Measurements from ENCODE around the gene TKFC.

The TKFC gene

GRCh38 chr11:61343792-61344745, 11.0 kb downstream of the TKFC start:
- no peak overlapping the region for H3K27ac ChIP-seq
- no peak for DNase-seq (ENCODE audit: low read depth, low spot score)

DNA sequence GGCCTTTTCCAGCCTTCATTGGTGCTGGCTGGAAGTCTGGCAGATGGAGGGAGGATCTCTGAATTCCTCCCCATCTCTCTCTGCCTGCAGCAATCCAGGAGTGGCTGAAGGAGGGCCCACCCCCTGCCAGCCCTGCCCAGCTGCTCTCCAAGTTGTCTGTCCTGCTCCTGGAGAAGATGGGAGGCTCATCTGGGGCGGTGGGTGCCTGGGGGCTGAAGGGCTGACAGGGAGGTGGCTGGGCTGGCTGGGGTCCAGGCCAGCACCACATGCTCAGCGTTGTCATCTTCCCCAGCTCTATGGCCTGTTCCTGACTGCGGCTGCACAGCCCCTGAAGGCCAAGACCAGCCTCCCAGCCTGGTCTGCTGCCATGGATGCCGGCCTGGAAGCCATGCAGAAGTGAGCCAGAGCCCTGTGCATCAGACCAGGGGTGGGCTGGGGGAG, 12.2 kb downstream of the TKFC start:
- H3K27ac ChIP-seq, result no peak overlapping the region
- DNase-seq (ENCODE audit: low read depth, low spot score), result no peak

DNA sequence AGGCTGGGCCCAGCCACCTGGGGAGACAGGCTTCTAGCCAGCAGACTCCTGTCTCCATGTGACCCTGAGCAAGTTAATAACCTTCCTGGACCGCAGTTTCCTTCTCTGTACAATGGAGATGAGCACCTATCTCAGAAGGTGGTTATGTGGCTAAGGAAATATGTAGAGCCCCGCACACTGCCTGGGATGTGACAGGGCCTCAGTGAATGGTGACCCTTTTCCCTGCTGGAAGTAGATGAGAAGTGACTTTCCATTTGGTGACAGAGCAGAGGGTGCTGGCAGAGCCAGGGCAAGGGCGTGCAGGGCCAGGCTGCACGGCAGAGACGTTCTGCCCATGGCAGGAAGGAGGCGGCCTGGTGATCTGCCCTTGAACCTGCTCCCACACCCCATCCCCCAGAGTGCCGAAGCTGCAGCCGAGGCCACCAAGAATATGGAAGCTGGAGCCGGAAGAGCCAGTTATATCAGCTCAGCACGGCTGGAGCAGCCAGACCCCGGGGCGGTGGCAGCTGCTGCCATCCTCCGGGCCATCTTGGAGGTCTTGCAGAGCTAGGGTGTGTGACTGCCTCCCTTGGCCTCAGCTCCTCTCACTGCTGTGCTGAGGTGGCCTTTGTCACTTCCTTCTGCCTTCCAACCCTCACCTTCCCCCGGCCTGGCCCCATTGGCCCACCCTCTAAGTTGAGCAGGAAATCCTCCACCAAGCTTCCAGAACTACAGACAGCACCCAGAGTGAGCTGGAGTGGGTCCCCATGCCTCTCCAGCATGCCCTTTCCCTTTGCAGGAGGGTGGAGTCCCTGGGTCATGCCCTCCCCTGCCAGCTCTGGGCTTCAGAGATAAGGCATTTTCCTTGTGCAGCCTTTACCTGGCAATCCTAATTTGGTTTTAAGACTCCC, 13.2 kb downstream of the TKFC start:
- DNase-seq (ENCODE audit: low read depth, low spot score), result no peak
- no peak overlapping the region for H3K27ac ChIP-seq

GRCh38 chr11:61347916-61348461, 15.0 kb downstream of the TKFC start:
- no peak for DNase-seq (ENCODE audit: low read depth, low spot score)
- H3K27ac ChIP-seq, result no peak overlapping the region

- no peak overlapping the region for H3K27ac ChIP-seq
- no peak for DNase-seq (ENCODE audit: low read depth, low spot score)
Measured at GRCh38 chr11:61349189-61349751, 16.2 kb downstream of the TKFC start.

DNA sequence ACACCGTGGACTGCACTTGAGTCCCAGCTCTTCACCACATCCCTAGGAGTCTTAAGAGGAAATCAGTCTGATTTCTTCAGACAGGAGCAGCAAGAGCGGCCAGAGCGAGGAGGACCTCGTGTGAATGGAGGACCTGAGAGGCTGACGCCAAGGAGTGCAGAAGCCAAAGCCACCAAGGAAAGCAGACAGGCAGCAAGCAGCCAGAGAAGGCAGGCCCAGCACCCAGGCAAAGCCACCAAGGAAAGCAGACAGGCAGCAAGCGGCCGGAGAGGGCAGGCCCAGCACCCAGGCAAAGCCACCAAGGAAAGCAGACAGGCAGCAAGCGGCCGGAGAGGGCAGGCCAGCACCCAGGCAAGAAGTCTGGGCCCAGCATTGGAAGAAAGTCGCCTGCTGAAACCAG, 16.9 kb downstream of the TKFC start:
- DNase-seq (ENCODE audit: low read depth, low spot score), result no peak
- H3K27ac ChIP-seq, result no peak overlapping the region

GRCh38 chr11:61350336-61350735, 17.3 kb downstream of the TKFC start:
- no peak overlapping the region for H3K27ac ChIP-seq
- no peak for DNase-seq (ENCODE audit: low read depth, low spot score)

DNA sequence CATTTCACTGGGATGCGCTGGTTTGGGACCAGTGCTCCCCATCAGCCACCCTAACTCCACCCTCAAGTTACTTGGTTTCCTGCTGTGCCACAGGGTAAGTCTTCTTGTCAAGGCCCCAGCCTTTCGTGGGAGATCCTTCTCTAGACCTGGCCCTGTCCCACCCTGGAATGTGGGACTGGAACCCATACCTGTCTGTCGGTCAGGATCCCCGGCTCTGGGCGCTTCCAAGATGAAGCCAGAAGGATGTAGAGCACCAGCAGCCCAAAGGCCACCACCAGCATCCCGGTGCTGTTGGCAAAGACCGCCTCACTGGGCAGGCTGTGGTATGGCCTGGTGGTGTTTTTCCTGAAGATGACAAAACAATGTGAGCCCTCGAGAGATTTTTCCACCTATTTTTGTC, 17.8 kb downstream of the TKFC start:
- no peak for DNase-seq (ENCODE audit: low read depth, low spot score)
- H3K27ac ChIP-seq, result no peak overlapping the region

DNA sequence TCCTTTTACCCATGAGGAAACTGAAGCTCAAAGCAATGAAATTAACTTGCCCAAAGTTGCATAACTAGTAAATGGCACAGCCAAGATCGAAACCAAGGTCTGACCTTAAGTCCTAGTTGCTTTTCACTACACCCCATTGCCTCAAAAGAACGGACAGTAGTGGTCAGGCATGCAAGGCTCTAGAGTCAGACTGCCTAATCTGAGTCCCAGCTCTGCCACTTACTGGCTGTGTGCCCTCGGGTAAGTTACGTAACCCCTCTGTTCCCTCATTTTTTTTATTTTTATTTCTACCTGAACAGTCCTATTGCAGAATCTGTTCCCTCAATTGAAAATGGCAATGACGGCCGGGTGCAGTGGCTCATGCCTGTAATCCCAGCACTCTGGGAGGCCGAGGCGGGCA, 19.0 kb downstream of the TKFC start:
- DNase-seq (ENCODE audit: low read depth, low spot score), result no peak
- H3K27ac ChIP-seq, result no peak overlapping the region

- H3K27ac ChIP-seq, result no peak overlapping the region
- DNase-seq (ENCODE audit: low read depth, low spot score), result no peak
Measured at GRCh38 chr11:61353131-61354067, 20.4 kb downstream of the TKFC start.

- no peak for DNase-seq (ENCODE audit: low read depth, low spot score)
- no peak overlapping the region for H3K27ac ChIP-seq
Measured at GRCh38 chr11:61354208-61354607, 21.2 kb downstream of the TKFC start.

DNA sequence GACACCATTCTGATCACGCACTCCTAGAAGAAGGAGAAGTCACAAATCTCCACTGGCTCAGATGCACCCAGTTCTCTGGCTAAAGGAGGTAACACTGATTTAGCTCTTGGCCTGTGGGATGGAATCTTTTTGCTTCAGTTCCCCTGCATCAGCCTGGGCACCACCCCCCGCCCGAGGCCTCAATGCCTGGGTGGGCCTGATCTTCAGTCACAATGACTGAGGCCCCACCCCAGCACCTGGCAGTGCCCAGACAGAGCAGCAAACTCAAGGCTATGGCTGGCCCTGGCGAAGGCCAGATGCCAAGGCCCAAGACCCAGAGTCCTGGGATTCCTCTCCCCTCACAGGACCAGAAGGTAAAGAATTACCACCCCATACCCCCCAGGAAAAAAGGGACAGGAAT, 23.7 kb downstream of the TKFC start:
- H3K27ac ChIP-seq, result no peak overlapping the region
- DNase-seq (ENCODE audit: low read depth, low spot score), result no peak

DNA sequence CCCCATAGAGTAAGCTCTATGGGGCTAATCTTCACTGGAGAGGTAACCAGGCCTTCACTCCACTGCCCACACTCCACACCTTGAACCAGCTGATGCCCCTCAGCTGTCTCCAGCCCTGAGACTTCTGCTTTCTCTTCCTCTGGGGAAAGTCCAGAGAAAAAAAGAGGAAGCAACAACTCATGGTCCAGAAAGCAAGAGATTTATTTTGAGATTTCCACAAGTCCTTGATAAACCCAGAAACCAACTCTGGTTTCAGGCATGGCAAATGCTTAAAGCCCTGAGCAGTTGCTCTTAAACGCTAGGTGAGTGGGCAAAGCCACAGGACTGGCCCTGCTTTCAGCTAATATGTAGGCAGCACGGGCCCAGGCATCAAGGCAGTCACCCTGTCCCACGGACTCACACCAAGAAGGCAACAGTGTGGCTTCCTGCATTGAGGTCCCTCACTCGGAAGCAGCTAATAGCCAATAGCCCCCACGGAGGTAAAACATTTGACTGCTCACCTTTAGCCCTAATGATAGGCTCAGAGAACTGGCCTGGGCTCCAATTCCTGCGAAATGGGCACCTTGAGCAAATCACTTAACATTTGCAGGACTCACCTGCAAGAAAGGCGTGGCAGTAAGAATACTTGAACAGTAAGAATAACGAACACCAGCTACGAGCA, 24.3 kb downstream of the TKFC start:
- no peak overlapping the region for H3K27ac ChIP-seq
- DNase-seq (ENCODE audit: low read depth, low spot score), result no peak

- H3K27ac ChIP-seq, result no peak overlapping the region
- DNase-seq (ENCODE audit: low read depth, low spot score), result no peak
Measured at GRCh38 chr11:61357894-61358239, 24.8 kb downstream of the TKFC start.

- no peak overlapping the region for H3K27ac ChIP-seq
- no peak for DNase-seq (ENCODE audit: low read depth, low spot score)
Measured at GRCh38 chr11:61358566-61358965, 25.5 kb downstream of the TKFC start.

DNA sequence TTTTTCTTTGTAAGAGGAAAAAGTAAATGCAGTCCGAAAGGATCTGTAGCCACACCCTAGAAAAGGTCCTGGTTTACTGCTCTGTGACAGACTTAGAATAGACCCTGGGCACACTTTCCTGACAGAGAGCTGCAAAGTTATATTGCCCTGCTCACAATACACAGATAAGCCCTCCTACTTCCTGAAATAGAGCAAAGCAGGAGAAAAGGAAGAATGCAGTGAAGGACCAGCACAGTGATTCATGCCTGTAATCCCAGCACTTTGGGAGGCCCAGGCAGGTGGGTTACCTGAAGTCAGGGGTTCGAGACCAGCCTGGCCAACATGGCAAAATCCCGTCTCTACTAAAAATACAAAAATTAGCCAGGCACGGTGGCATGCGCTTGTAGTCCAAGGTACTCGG, 26.5 kb downstream of the TKFC start:
- H3K27ac ChIP-seq, result no peak overlapping the region
- no peak for DNase-seq (ENCODE audit: low read depth, low spot score)

GRCh38 chr11:61361237-61361740, 28.3 kb downstream of the TKFC start:
- no peak for DNase-seq (ENCODE audit: low read depth, low spot score)
- peak overlapping the region; percentile 94 for H3K27ac ChIP-seq

DNA sequence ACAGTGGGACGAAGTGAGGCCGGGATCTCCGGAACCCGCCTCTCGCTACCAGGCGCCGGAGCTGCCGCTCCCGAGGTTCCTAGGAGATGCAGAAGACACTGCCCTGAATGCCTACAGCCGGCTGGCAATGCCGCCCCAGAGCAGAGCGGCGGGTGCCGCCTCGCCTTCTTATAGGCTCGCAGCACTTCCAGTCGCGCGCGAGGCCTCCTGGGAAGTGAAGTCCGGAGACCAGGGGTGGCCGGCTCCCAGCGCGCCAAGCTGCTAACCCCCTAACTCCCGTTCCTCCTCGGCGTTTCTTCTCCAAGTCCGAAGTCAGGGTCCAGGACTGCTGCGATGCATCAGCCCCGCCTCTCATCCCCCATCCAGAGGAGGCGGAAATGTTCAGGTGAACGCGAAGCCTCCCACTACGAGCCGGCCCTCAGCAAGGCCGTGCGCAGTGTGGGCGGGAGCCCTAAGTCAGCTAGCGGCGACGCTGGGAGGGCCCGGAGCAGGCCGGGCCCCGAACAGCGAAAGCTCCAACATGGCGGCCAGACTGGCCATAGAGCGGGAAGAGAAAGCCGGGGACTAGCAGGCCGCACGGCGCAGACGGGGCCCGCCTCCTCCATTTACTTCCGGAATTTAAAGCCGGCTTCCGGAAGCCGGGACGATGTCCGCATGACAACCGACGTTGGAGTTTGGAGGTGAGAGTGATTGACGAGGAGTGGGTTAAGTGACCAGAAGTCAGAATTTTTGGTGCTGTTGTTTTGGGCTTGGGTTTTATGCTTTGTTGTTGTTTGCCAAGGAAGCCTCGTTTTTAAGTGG, 28.9 kb downstream of the TKFC start, which contains the start of the genes CYB561A3 and TMEM138:
CYB561A3 (minus strand) TSS at position 142 of the 801 bp plus-strand sequence. CDS start 5,169 bp downstream, outside the sequence.
TMEM138 (plus strand) TSS at position 634 of the 801 bp plus-strand sequence. CDS start 2,017 bp downstream, outside the sequence.
- H3K27ac ChIP-seq, result peak within 1 kb of the TSS; percentile 94
- peak; percentile 69 for DNase-seq (ENCODE audit: low read depth, low spot score)

Data from epithelial cell of prostate (primary cell).